ENCODE data around the gene COPE.

The COPE gene

GRCh38 chr19:18894254-18895037 lies 24.7 kb downstream of the COPE start:
- DNase-seq = peak; percentile 54 to 63

GRCh38 chr19:18893587-18894253 lies 25.5 kb downstream of the COPE start:
- no peak for DNase-seq

GRCh38 chr19:18889949-18890745 lies 29.0 kb downstream of the COPE start:
- DNase-seq = no peak

GRCh38 chr19:18886972-18887371 lies 32.2 kb downstream of the COPE start:
- no peak for DNase-seq

GRCh38 chr19:18883526-18884304 lies 35.5 kb downstream of the COPE start:
- DNase-seq = no peak

GRCh38 chr19:18881491-18881890 lies 37.7 kb downstream of the COPE start:
- no peak for DNase-seq

GRCh38 chr19:18879579-18880373 lies 39.4 kb downstream of the COPE start:
- DNase-seq = peak; percentile 17 to 26

- DNase-seq = no peak
These were observed 40.2 kb downstream of the COPE start for GRCh38 chr19:18878858-18879578.

- DNase-seq = no peak
These were observed 41.0 kb downstream of the COPE start for GRCh38 chr19:18878058-18878797.

- no peak for DNase-seq
These were observed 42.3 kb downstream of the COPE start for GRCh38 chr19:18876865-18877264.

GRCh38 chr19:18875726-18876125 lies 43.5 kb downstream of the COPE start:
- DNase-seq = no peak

GRCh38 chr19:18871543-18871942 lies 47.6 kb downstream of the COPE start:
- DNase-seq = no peak

- no peak for DNase-seq
These were observed 48.5 kb downstream of the COPE start for GRCh38 chr19:18870531-18871172.

GRCh38 chr19:18869781-18870530 lies 49.2 kb downstream of the COPE start:
- DNase-seq = no peak

- no peak for DNase-seq
These were observed 50.1 kb downstream of the COPE start for GRCh38 chr19:18869023-18869618.

- no peak for DNase-seq
These were observed 50.7 kb downstream of the COPE start for GRCh38 chr19:18868380-18869022.

- no peak for DNase-seq
These were observed 51.4 kb downstream of the COPE start for GRCh38 chr19:18867751-18868150.

- no peak for DNase-seq
These were observed 52.0 kb downstream of the COPE start for GRCh38 chr19:18867199-18867598.

Data from NCI-H2081 (cell line).